ENCODE results near the gene EEF1A1.
A peak's percentile ranks its signal among the peaks of the same experiment; 100 is the strongest.

EEF1A1 gene

DNA sequence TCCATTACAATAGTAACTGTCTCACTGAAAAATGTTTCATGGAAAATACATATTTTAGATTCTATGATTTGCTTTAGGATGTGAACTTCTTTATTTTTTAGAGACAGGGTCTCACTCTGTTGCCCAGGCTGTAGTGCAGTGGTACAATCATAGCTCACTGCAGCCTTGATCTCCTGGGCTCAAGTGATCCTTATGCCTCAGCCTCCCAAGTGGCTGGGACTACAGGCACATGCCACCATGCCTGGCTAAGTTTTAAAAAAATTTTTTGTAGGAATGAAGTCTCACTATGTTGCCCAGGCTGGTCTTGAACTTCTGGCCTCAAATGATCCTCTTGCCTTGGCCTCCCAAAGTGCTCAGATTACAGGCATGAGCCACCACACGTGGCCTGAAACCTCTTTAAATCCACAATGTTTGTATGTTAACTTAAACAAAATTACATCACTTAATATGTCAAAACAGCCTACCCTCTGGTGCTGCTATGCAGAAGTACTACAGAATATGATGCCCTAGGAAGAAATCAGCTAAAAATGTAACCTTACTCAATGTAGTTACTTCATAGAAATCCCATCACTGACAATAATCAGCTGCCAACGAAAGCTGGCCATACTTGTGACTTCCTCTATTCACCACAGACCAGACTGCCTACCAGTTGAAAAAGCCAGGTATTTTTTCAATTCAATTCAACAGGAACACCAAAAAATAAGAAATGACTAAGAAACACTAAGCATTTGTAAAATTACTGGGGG is 17.6 kb downstream of the EEF1A1 start:
- CTCF ChIA-PET = interaction anchor here (0.6 to 1.0 kb wide), 5 partner anchors 12 to 143 kb away, joined by 3 to 5 read pairs (median 3); no protein-coding TSS in a partner anchor
- POLR2A ChIA-PET = interaction anchor here (0.7 to 2.8 kb wide), 3 partner anchors 11 to 59 kb away, joined by 4 to 9 read pairs (median 5); no protein-coding TSS in a partner anchor

DNA sequence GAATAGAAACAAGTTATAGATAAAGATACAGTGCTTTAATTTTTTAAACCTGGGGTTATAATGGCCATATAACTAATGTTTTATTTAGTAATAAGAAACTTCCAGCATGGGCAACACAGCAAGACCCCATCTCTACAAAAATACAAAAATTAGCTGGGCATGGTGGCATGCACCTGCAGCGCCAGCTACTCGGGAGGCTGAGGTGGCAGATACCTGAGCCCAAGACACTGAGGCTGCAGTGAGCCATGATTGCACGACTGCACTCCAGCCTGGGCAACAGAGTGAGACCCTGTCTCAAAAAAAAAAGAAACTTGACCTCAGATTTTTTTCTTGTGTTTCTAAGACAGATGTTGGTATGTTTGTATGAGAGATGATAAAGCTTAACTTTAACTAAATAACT is 22.9 kb downstream of the EEF1A1 start:
- Histone ChIP-seq H3K4me1 (ENCODE audit: control insufficient read depth, insufficient read depth, low read length) (no peaks in the 10 kb centered on the region), H3K36me3 (ENCODE audit: control insufficient read depth in 2 of 2, insufficient read depth in 1 of 2, low read length in 2 of 2) (peaks cover 35 to 86% of the 10 kb centered on the region in 2 experiments), H3K9me3 (ENCODE audit: control insufficient read depth, insufficient read depth, low read depth, low read length) (no peaks in the 10 kb centered on the region), H3K27ac (ENCODE audit: extremely low read depth, low read depth, low read length) (no peak overlapping the region), H3K4me3 (ENCODE audit: low read depth, low read length) (no peak overlapping the region)
- ChIA-PET CTCF (no interaction called here), POLR2A (no interaction called here)
- TF ChIP-seq ZNF10 (tag by site-specific recombination; IDR thresholded peaks at IDR 0.05) = no peak
- TF ChIP-seq GLI2 (tag by site-specific recombination; IDR thresholded peaks at IDR 0.05; ENCODE audit: borderline replicate concordance, low read depth) = no peak
- TF ChIP-seq KLF10 (tag by site-specific recombination; IDR thresholded peaks at IDR 0.05) = no peak
- TF ChIP-seq, protein P1, sequence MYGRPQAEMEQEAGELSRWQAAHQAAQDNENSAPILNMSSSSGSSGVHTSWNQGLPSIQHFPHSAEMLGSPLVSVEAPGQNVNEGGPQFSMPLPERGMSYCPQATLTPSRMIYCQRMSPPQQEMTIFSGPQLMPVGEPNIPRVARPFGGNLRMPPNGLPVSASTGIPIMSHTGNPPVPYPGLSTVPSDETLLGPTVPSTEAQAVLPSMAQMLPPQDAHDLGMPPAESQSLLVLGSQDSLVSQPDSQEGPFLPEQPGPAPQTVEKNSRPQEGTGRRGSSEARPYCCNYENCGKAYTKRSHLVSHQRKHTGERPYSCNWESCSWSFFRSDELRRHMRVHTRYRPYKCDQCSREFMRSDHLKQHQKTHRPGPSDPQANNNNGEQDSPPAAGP (tag by site-specific recombination; IDR thresholded peaks at IDR 0.05) = no peak
- TF ChIP-seq ZNF169 (tag by site-specific recombination; IDR thresholded peaks at IDR 0.05) = no peak
- peak; percentile 78 for TF ChIP-seq ZNF121 (tag by site-specific recombination; IDR thresholded peaks at IDR 0.05)

More for the DNA sequence above, 17.6 kb downstream of the EEF1A1 start:
- H3K36me3 ChIP-seq (ENCODE audit: control insufficient read depth in 2 of 2, insufficient read depth in 1 of 2, low read length in 2 of 2) = peaks cover 21 to 57% of the 10 kb centered on the region in 2 experiments
- TF ChIP-seq ZNF121 (tag by site-specific recombination; IDR thresholded peaks at IDR 0.05) (peak; percentile 68), ZNF473 (tag by site-specific recombination; IDR thresholded peaks at IDR 0.05) (no peak), ZNF610 (tag by site-specific recombination; IDR thresholded peaks at IDR 0.05; ENCODE audit: borderline replicate concordance) (no peak)
- H3K9me3 ChIP-seq (ENCODE audit: control insufficient read depth, insufficient read depth, low read depth, low read length) = no peaks in the 10 kb centered on the region
- no peak overlapping the region for H3K4me3 ChIP-seq (ENCODE audit: low read depth, low read length)
- no peak overlapping the region for H3K27ac ChIP-seq (ENCODE audit: extremely low read depth, low read depth, low read length)
- no peaks in the 10 kb centered on the region for H3K4me1 ChIP-seq (ENCODE audit: control insufficient read depth, insufficient read depth, low read length)

GRCh38 chr6:73491377-73491776 is 29.5 kb downstream of the EEF1A1 start:
- no peaks in the 10 kb centered on the region for H3K9me3 ChIP-seq (ENCODE audit: control insufficient read depth, insufficient read depth, low read depth, low read length)
- H3K36me3 ChIP-seq (ENCODE audit: control insufficient read depth in 2 of 2, insufficient read depth in 1 of 2, low read length in 2 of 2) = peaks cover 49 to 76% of the 10 kb centered on the region in 2 experiments
- no peak overlapping the region for H3K4me3 ChIP-seq (ENCODE audit: low read depth, low read length)
- no peak overlapping the region for H3K27ac ChIP-seq (ENCODE audit: extremely low read depth, low read depth, low read length)
- ChIA-PET CTCF (interaction anchor here (0.6 kb wide), 1 partner anchor 113 kb away, joined by 3 read pairs; no protein-coding TSS in a partner anchor), POLR2A (no interaction called here)
- no peaks in the 10 kb centered on the region for H3K4me1 ChIP-seq (ENCODE audit: control insufficient read depth, insufficient read depth, low read length)
- TF ChIP-seq ZFP41 (tag by site-specific recombination; IDR thresholded peaks at IDR 0.05; ENCODE audit: borderline replicate concordance) (no peak), ZNF830 (tag by site-specific recombination; IDR thresholded peaks at IDR 0.05; ENCODE audit: low read depth) (no peak), ZNF274 (IDR thresholded peaks at IDR 0.05; ENCODE audit: low read length) (no peak), ZNF274 (tag by site-specific recombination; IDR thresholded peaks at IDR 0.05; ENCODE audit: borderline replicate concordance) (no peak), YY2 (tag by site-specific recombination; IDR thresholded peaks at IDR 0.05) (no peak), ZBTB10 (tag by site-specific recombination; IDR thresholded peaks at IDR 0.05) (no peak), REPIN1 (tag by site-specific recombination; IDR thresholded peaks at IDR 0.05; ENCODE audit: low read depth) (no peak), ZNF324 (tag by site-specific recombination; IDR thresholded peaks at IDR 0.05) (no peak), ZNF660 (tag by site-specific recombination; IDR thresholded peaks at IDR 0.05) (no peak), ZNF843 (tag by site-specific recombination; IDR thresholded peaks at IDR 0.05) (no peak)
- TF ChIP-seq, protein P1 (tag by site-specific recombination; IDR thresholded peaks at IDR 0.05) = no peak
- TF ChIP-seq, protein P2, sequence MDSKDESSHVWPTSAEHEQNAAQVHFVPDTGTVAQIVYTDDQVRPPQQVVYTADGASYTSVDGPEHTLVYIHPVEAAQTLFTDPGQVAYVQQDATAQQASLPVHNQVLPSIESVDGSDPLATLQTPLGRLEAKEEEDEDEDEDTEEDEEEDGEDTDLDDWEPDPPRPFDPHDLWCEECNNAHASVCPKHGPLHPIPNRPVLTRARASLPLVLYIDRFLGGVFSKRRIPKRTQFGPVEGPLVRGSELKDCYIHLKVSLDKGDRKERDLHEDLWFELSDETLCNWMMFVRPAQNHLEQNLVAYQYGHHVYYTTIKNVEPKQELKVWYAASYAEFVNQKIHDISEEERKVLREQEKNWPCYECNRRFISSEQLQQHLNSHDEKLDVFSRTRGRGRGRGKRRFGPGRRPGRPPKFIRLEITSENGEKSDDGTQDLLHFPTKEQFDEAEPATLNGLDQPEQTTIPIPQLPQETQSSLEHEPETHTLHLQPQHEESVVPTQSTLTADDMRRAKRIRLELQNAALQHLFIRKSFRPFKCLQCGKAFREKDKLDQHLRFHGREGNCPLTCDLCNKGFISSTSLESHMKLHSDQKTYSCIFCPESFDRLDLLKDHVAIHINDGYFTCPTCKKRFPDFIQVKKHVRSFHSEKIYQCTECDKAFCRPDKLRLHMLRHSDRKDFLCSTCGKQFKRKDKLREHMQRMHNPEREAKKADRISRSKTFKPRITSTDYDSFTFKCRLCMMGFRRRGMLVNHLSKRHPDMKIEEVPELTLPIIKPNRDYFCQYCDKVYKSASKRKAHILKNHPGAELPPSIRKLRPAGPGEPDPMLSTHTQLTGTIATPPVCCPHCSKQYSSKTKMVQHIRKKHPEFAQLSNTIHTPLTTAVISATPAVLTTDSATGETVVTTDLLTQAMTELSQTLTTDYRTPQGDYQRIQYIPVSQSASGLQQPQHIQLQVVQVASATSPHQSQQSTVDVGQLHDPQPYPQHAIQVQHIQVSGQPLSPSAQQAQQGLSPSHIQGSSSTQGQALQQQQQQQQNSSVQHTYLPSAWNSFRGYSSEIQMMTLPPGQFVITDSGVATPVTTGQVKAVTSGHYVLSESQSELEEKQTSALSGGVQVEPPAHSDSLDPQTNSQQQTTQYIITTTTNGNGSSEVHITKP (tag by site-specific recombination; IDR thresholded peaks at IDR 0.05) = no peak
- TF ChIP-seq, protein P3, sequence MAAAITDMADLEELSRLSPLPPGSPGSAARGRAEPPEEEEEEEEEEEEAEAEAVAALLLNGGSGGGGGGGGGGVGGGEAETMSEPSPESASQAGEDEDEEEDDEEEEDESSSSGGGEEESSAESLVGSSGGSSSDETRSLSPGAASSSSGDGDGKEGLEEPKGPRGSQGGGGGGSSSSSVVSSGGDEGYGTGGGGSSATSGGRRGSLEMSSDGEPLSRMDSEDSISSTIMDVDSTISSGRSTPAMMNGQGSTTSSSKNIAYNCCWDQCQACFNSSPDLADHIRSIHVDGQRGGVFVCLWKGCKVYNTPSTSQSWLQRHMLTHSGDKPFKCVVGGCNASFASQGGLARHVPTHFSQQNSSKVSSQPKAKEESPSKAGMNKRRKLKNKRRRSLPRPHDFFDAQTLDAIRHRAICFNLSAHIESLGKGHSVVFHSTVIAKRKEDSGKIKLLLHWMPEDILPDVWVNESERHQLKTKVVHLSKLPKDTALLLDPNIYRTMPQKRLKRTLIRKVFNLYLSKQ (tag by site-specific recombination; IDR thresholded peaks at IDR 0.05; ENCODE audit: borderline replicate concordance) = no peak

All from HEK293 (cell line).